ENCODE results near the gene C20orf202. TPM values are rescaled to one million over a fixed set of nuclear protein-coding genes. Genes with fewer than 3 reads are reported as not detected.

Gene C20orf202
- total RNA-seq, 1 experiment from 2014 or later: not detected

- TF ChIP-seq ELF1 (IDR thresholded peaks at IDR 0.05; ENCODE audit: borderline replicate concordance, low read depth): no peak
- intact Hi-C loops (cut with micrococcal nuclease): no loop called here
- H3K4me3 ChIP-seq (replicated peaks in 1 of 2; ENCODE audit: low read depth in 1 of 2, low read length in 2 of 2): no peak overlapping the region
- H2AFZ ChIP-seq (ENCODE audit: low read depth, low read length, poor library complexity, severe bottlenecking): no peak overlapping the region
- no peaks in the 10 kb centered on the region for H3K4me1 ChIP-seq (ENCODE audit: control insufficient read depth in 1 of 2, insufficient read depth in 2 of 2, low read length in 2 of 2)
- ATAC-seq (no peak), DNase-seq (ENCODE audit: low read depth, low spot score) (no peak)
- ChIA-PET POLR2A (no interaction called here), RAD21 (ENCODE audit: low non-redundant PET in 1 of 2, low total read pairs in 2 of 2, uncharacterized antibody in 2 of 2, unreplicated experiment in 2 of 2) (no interaction called here), CTCF (no interaction called here)
- H3K9ac ChIP-seq (ENCODE audit: low read length): no peak overlapping the region
- no peak overlapping the region for H3K27ac ChIP-seq (ENCODE audit: low read depth, low read length)
- H3K9me2 ChIP-seq (ENCODE audit: insufficient read depth): no peaks in the 10 kb centered on the region
- H3K79me2 ChIP-seq (ENCODE audit: insufficient read depth, low read length): no peaks in the 10 kb centered on the region
- BruUV-seq (replicated peaks): no TSS peak
- H3K9me3 ChIP-seq (ENCODE audit: control insufficient read depth in 1 of 2, insufficient read depth in 1 of 2, low read depth in 1 of 2, low read length in 2 of 2): no peaks in the 10 kb centered on the region
- no peaks in the 10 kb centered on the region for H4K20me1 ChIP-seq (ENCODE audit: insufficient read depth)
- 0 out of 4 replicates have a peak, but pooled peaks cover 0 to 14% of the 10 kb centered on the region in 2 experiments for H3K36me3 ChIP-seq (ENCODE audit: control insufficient read depth in 1 of 2, insufficient read depth in 2 of 2, low read length in 2 of 2)
- no peaks in the 10 kb centered on the region for H3K27me3 ChIP-seq (ENCODE audit: insufficient read depth, low read length)
- no peak overlapping the region for H3K4me2 ChIP-seq (ENCODE audit: low read length)
Observed at GRCh38 chr20:1174787-1175186, 28.5 kb upstream of the C20orf202 start.

GRCh38 chr20:1177680-1178079 lies 25.6 kb upstream of the C20orf202 start:
- ChIA-PET CTCF (interaction anchor here (0.7 kb wide), 1 partner anchor 35 kb away, joined by 3 read pairs; no protein-coding TSS in a partner anchor), RAD21 (ENCODE audit: low non-redundant PET in 1 of 2, low total read pairs in 2 of 2, uncharacterized antibody in 2 of 2, unreplicated experiment in 2 of 2) (no interaction called here), POLR2A (no interaction called here)
- Histone ChIP-seq H3K79me2 (ENCODE audit: insufficient read depth, low read length) (no peaks in the 10 kb centered on the region), H3K4me1 (ENCODE audit: control insufficient read depth in 1 of 2, insufficient read depth in 2 of 2, low read length in 2 of 2) (no peaks in the 10 kb centered on the region), H2AFZ (ENCODE audit: low read depth, low read length, poor library complexity, severe bottlenecking) (no peak overlapping the region), H3K9me3 (ENCODE audit: control insufficient read depth in 1 of 2, insufficient read depth in 1 of 2, low read depth in 1 of 2, low read length in 2 of 2) (no peaks in the 10 kb centered on the region), H3K4me2 (ENCODE audit: low read length) (no peak overlapping the region), H4K20me1 (ENCODE audit: insufficient read depth) (no peaks in the 10 kb centered on the region), H3K27ac (ENCODE audit: low read depth, low read length) (no peak overlapping the region; the same call in 1 of the 2 replicates), H3K36me3 (ENCODE audit: control insufficient read depth in 1 of 2, insufficient read depth in 2 of 2, low read length in 2 of 2) (no peaks in the 10 kb centered on the region), H3K9me2 (ENCODE audit: insufficient read depth) (no peaks in the 10 kb centered on the region), H3K9ac (ENCODE audit: low read length) (no peak overlapping the region), H3K4me3 (replicated peaks in 1 of 2; ENCODE audit: low read depth in 1 of 2, low read length in 2 of 2) (no peak overlapping the region), H3K27me3 (ENCODE audit: insufficient read depth, low read length) (no peaks in the 10 kb centered on the region)
- intact Hi-C loops (cut with micrococcal nuclease): no loop called here
- no TSS peak for BruUV-seq (replicated peaks)
- peak; percentile 85 for ATAC-seq
- peak; percentile 51 for TF ChIP-seq RAD21 (IDR thresholded peaks at IDR 0.05; ENCODE audit: low read depth)
- peak; percentile 26 to 36 (median 33); a peak in 2 of 6 replicates for TF ChIP-seq CTCF (IDR thresholded peaks at IDR 0.05 in 2 of 3, conservative IDR thresholded peaks at IDR 0.05 in 1 of 3; ENCODE audit: borderline replicate concordance in 1 of 3, insufficient read depth in 1 of 3, low read depth in 2 of 3, low read length in 2 of 3)
- no peak for TF ChIP-seq POLR2A (IDR thresholded peaks at IDR 0.05; ENCODE audit: borderline replicate concordance, extremely low read depth, insufficient read depth, insufficient read length)
- DNase-seq (ENCODE audit: low read depth, low spot score): peak; percentile 21

All from HCT116 (cell line).